Measurements from ENCODE around the gene PELI2.

The PELI2 gene

GRCh38 chr14:56324856-56325699, 206.9 kb downstream of the PELI2 start:
- Histone ChIP-seq H3K4me3 (ENCODE audit: low read depth, low read length) (no peak overlapping the region), H3K79me2 (no peaks in the 10 kb centered on the region), H3K27ac (no peak overlapping the region), H2AFZ (no peak overlapping the region), H3K36me3 (ENCODE audit: control insufficient read depth, insufficient read depth, low read length) (no peaks in the 10 kb centered on the region), H3K9ac (no peak overlapping the region), H3K4me1 (peaks cover 10% of the 10 kb centered on the region), H3K27me3 (ENCODE audit: control insufficient read depth, insufficient read depth, low read length) (no peaks in the 10 kb centered on the region), H3K9me3 (ENCODE audit: control insufficient read depth, low read length) (no peaks in the 10 kb centered on the region), H3K4me2 (ENCODE audit: low read length) (no peak overlapping the region)
- TF ChIP-seq, protein P1, sequence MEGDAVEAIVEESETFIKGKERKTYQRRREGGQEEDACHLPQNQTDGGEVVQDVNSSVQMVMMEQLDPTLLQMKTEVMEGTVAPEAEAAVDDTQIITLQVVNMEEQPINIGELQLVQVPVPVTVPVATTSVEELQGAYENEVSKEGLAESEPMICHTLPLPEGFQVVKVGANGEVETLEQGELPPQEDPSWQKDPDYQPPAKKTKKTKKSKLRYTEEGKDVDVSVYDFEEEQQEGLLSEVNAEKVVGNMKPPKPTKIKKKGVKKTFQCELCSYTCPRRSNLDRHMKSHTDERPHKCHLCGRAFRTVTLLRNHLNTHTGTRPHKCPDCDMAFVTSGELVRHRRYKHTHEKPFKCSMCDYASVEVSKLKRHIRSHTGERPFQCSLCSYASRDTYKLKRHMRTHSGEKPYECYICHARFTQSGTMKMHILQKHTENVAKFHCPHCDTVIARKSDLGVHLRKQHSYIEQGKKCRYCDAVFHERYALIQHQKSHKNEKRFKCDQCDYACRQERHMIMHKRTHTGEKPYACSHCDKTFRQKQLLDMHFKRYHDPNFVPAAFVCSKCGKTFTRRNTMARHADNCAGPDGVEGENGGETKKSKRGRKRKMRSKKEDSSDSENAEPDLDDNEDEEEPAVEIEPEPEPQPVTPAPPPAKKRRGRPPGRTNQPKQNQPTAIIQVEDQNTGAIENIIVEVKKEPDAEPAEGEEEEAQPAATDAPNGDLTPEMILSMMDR (IDR thresholded peaks at IDR 0.05), result no peak

DNA sequence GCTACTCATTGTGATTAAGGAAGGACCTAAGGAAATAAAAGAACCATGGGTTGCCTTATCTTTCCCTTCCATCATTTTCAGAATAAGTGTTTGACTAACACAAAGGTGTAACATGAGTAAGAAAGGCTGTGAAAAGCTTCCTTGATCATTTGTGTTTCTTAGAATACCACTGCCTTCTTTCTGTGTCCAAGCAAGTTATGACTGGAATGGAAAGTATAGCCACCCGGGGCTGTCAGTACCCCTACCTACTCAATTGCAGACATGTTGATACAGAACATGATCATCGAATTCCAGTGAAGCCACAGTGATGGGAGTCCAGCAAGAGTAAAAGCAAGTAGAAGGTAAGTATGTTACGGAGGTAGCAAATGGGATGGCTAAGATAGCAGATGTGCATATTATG, 209.8 kb downstream of the PELI2 start:
- Histone ChIP-seq H3K9me3 (ENCODE audit: control insufficient read depth, low read length) (no peaks in the 10 kb centered on the region), H3K4me1 (peaks cover 18% of the 10 kb centered on the region)
- TF ChIP-seq, protein P1 (IDR thresholded peaks at IDR 0.05), result no peak

DNA sequence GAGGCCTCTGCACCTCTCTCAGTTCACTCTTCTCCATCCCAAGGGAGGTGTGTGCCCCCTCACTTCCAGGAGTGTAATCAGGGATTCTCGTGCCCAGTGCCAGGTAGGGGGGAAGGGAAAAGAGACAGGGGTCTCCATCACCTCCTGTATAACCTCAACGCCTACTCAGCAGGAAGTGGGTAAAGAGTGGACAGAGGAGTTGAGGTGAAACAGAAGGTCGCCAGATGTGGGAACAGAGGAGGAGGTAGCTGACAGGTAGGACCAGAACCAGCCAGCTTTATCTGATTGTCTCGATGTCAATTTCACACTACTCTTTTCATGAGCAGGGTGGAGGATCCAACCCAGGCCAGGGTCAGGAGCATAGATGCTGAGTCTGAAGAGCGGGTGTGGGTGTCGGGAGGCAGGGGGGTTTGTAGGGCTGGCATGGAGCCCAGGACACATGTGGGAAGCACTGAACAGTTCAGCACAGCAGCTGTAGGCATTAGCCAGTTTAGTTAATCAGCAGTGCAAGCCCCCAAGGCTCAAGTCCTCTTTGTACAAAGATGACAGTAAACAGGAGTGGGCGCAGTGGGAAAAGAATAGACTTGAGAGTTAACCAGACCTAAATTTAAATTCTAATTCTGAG, 213.5 kb downstream of the PELI2 start:
- Histone ChIP-seq H2AFZ (peak overlapping the region; percentile 34), H3K4me2 (ENCODE audit: low read length) (no peak overlapping the region), H3K36me3 (ENCODE audit: control insufficient read depth, insufficient read depth, low read length) (no peaks in the 10 kb centered on the region), H3K9me3 (ENCODE audit: control insufficient read depth, low read length) (no peaks in the 10 kb centered on the region), H3K27me3 (ENCODE audit: control insufficient read depth, insufficient read depth, low read length) (no peaks in the 10 kb centered on the region), H3K27ac (no peak overlapping the region), H3K4me3 (ENCODE audit: low read depth, low read length) (no peak overlapping the region), H3K9ac (no peak overlapping the region), H3K4me1 (peaks cover 24% of the 10 kb centered on the region), H3K79me2 (no peaks in the 10 kb centered on the region)
- TF ChIP-seq, protein P1 (IDR thresholded peaks at IDR 0.05), result no peak

More for the DNA sequence above, 209.8 kb downstream of the PELI2 start:
- Histone ChIP-seq H3K4me3 (ENCODE audit: low read depth, low read length) (no peak overlapping the region), H3K36me3 (ENCODE audit: control insufficient read depth, insufficient read depth, low read length) (no peaks in the 10 kb centered on the region), H3K9ac (no peak overlapping the region), H3K27me3 (ENCODE audit: control insufficient read depth, insufficient read depth, low read length) (no peaks in the 10 kb centered on the region), H2AFZ (no peak overlapping the region), H3K27ac (no peak overlapping the region), H3K4me2 (ENCODE audit: low read length) (no peak overlapping the region), H3K79me2 (no peaks in the 10 kb centered on the region)

DNA sequence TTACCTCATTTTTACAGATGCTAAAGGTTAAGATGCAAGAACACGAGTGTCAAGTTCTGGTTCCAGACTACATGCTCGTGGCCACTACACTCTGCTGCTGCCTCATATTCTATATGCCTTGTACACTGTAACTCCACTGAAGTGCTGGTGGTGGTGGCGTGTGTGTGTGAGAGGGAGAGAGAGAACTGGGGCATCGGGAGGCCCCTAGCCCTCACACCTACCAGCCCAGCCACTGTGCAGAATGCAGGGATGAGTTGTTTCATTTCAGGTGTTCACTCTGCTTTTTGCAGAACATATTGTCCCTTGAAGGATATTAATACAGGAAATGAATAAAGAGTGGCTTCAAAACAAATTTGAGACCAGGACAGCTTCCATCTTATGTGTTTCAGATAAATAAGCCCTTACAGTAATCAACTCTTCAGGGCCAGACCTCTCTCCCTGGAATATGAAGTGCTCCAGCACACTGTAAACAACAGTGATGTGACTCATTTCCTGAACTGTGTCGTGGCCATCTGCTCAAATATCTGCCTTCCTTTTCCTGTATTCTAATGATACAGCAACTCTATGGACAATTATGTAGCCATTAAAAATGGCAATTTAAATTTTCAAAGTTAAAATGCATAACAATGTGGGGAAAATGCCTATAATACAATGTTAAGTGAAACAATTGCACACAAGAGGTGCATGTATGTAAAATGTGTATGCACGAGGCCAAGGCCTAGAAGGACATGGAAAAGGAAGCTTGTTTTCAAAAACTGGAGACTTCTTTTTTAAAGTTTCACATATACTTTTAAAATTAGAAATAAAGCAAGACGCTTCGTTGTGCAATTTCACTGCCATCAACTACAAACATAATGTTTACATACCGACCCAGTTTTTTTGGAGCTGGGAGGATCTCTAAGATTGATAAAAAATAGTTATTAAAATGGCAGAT, 215.4 kb downstream of the PELI2 start:
- no peaks in the 10 kb centered on the region for H3K79me2 ChIP-seq
- TF ChIP-seq, protein P1 (IDR thresholded peaks at IDR 0.05), result no peak
- no peak overlapping the region for H3K4me2 ChIP-seq (ENCODE audit: low read length)
- no peak overlapping the region for H3K27ac ChIP-seq
- peak overlapping the region; percentile 60 for H2AFZ ChIP-seq
- H3K27me3 ChIP-seq (ENCODE audit: control insufficient read depth, insufficient read depth, low read length), result no peaks in the 10 kb centered on the region
- no peak overlapping the region for H3K4me3 ChIP-seq (ENCODE audit: low read depth, low read length)
- H3K9me3 ChIP-seq (ENCODE audit: control insufficient read depth, low read length), result no peaks in the 10 kb centered on the region
- H3K4me1 ChIP-seq, result peaks cover 19% of the 10 kb centered on the region
- no peak overlapping the region for H3K9ac ChIP-seq
- no peaks in the 10 kb centered on the region for H3K36me3 ChIP-seq (ENCODE audit: control insufficient read depth, insufficient read depth, low read length)
